ENCODE results near the gene CHTOP.

GRCh38 chr1:153617663-153618062, 16.2 kb upstream of the CHTOP start:
- TF ChIP-seq CTCF (IDR thresholded peaks at IDR 0.05): peak; percentile 37 to 66 (median 47)
- no peak for TF ChIP-seq POLR2A (IDR thresholded peaks at IDR 0.05)

Measured in breast epithelium (tissue), 3 donors.